B cell (primary cell): ENCODE results near the gene FSCN2. TPM values are rescaled to one million over a fixed set of nuclear protein-coding genes. Genes with fewer than 3 reads are reported as not detected.

Experiments
- ATAC-seq: fragments of 200-7000 bp; cut with Tn5 transposase; one replicate; pipeline ENCODE4 v1.10.0; 2021; ENCODE audit warnings: low read depth, mild to moderate bottlenecking, moderate number of reproducible peaks, moderate library complexity
- CTCF ChIA-PET: fragments of 350-600 bp; sonication (Branson Sonifier 250); formaldehyde crosslinking; loops from one replicate; lab custom pipeline; 2021; ENCODE audit warnings: antibody characterized with exemption, inconsistent platforms; lab: Charles Lee
- POLR2A ChIA-PET: fragments of 350-600 bp; sonication (Branson Sonifier 250); formaldehyde crosslinking; loops from one replicate; lab custom pipeline; 2021; ENCODE audit warnings: antibody characterized with exemption; lab: Charles Lee
- DNase-seq: peaks from one replicate; pipeline ENCODE4 v3.0.0; 2013
- H2AFZ ChIP-seq: 2 replicates; pipeline ENCODE4 v1.6.1; 2012; ENCODE audit warnings: mild to moderate bottlenecking, low read depth, low read length; ENCODE audit not compliant: insufficient read depth, poor library complexity, severe bottlenecking
- H3K27ac ChIP-seq, 2 donors: 1 replicate in 1 of 2; 2 replicates in 1 of 2; pipeline ENCODE4 v1.5.1; 2012 to 2013; ENCODE audit warnings: low read length in 2 of 2, mild to moderate bottlenecking in 2 of 2, moderate library complexity in 1 of 2
- H3K27me3 ChIP-seq, 4 experiments: fragments of 200-600 bp in 1 of 4; sonication (generic) in 1 of 4; replicated peaks in 1 of 4; 1 replicate in 2 of 4; 2 replicates in 2 of 4; pipeline versions ENCODE4 v1.6.1 to v1.7.0; 2013 to 2016; ENCODE audit warnings: low read length in 3 of 4, mild to moderate bottlenecking in 2 of 4, mixed read lengths in 1 of 4, moderate library complexity in 1 of 4; ENCODE audit not compliant: insufficient read depth in 4 of 4, control insufficient read depth in 3 of 4; ENCODE audit errors: control extremely low read depth in 1 of 4
- H3K36me3 ChIP-seq, 2 experiments: replicated peaks in 1 of 2; 1 replicate in 1 of 2; 2 replicates in 1 of 2; pipeline versions ENCODE4 v1.6.1 to v1.7.1; 2013; ENCODE audit warnings: low read length in 1 of 2; ENCODE audit not compliant: insufficient read depth in 2 of 2, control insufficient read depth in 1 of 2; ENCODE audit errors: control extremely low read depth in 1 of 2, extremely low read depth in 1 of 2
- H3K4me1 ChIP-seq, 2 donors: fragments of 200-600 bp in 1 of 2; sonication (generic) in 1 of 2; 1 replicate in 1 of 2; 2 replicates in 1 of 2; pipeline versions ENCODE4 v1.5.1 to v1.6.1; 2013 to 2017; ENCODE audit warnings: low read length in 2 of 2; ENCODE audit not compliant: control insufficient read depth in 2 of 2, insufficient read depth in 2 of 2
- H3K4me2 ChIP-seq: replicated peaks from 2 replicates; pipeline ENCODE3; 2012; ENCODE audit warnings: mild to moderate bottlenecking, low read depth, low read length; ENCODE audit not compliant: poor library complexity, severe bottlenecking
- H3K4me3 ChIP-seq, 5 experiments: fragments of 200-600 bp in 1 of 5; sonication (generic) in 1 of 5; 1 replicate in 3 of 5; 2 replicates in 2 of 5; pipeline versions ENCODE4 v1.5.1 to v1.7.0; 2011 to 2016; ENCODE audit warnings: low read length in 4 of 5, mild to moderate bottlenecking in 4 of 5, low read depth in 2 of 5, control low read depth in 1 of 5, moderate library complexity in 1 of 5; ENCODE audit not compliant: insufficient read depth in 1 of 5; ENCODE audit errors: control extremely low read depth in 1 of 5, extremely low read depth in 1 of 5
- H3K79me2 ChIP-seq: fragments of 200-600 bp; sonication (generic); one replicate; pipeline ENCODE4 v1.6.0; 2016; ENCODE audit warnings: low read length; ENCODE audit not compliant: control insufficient read depth, insufficient read depth
- H3K9ac ChIP-seq: fragments of 200-600 bp; sonication (generic); 2 replicates; pipeline ENCODE4 v1.6.1; 2017; ENCODE audit warnings: mild to moderate bottlenecking, low read length, moderate library complexity
- H3K9me3 ChIP-seq, 3 donors: one replicate each; pipeline versions ENCODE4 v1.6.1 to v1.7.1; 2013; ENCODE audit warnings: low read length in 2 of 3; ENCODE audit not compliant: control insufficient read depth in 2 of 3, insufficient read depth in 1 of 3; ENCODE audit errors: control extremely low read depth in 1 of 3
- H4K20me1 ChIP-seq: 2 replicates; pipeline ENCODE4 v1.6.0; 2012; ENCODE audit warnings: mild to moderate bottlenecking, low read length; ENCODE audit not compliant: insufficient read depth, control insufficient read depth, poor library complexity, severe bottlenecking
- H3K27ac Mint-ChIP-seq: one replicate; pipeline ENCODE4 v1.8.0; 2021; ENCODE audit warnings: mixed read lengths
- H3K27me3 Mint-ChIP-seq: one replicate; pipeline ENCODE4 v1.8.0; 2021; ENCODE audit warnings: mixed read lengths
- H3K4me1 Mint-ChIP-seq: one replicate; pipeline ENCODE4 v1.8.0; 2021; ENCODE audit warnings: mixed read lengths
- H3K4me3 Mint-ChIP-seq: one replicate; pipeline ENCODE4 v1.8.0; 2021; ENCODE audit warnings: mixed read lengths
- H3K9me3 Mint-ChIP-seq: one replicate; pipeline ENCODE4 v1.8.0; 2022; ENCODE audit warnings: mixed read lengths; ENCODE audit not compliant: insufficient read depth
- CTCF ChIP-seq: fragments of 200-600 bp; IDR thresholded peaks from one replicate; pipeline ENCODE4 v1.8.0; 2022; ENCODE audit warnings: antibody characterized with exemption, mild to moderate bottlenecking
- EZH2 ChIP-seq: IDR thresholded peaks from 2 replicates; pipeline ENCODE4 v1.6.1; 2012; ENCODE audit warnings: borderline replicate concordance, low read depth, mild to moderate bottlenecking, moderate library complexity, low read length; ENCODE audit not compliant: insufficient read depth, poor library complexity, severe bottlenecking
- WGBS: methylation state at CpG from one replicate; pipeline ENCODE4 v1.1.5; 2013; ENCODE audit warnings: missing lambda C conversion rate; ENCODE audit not compliant: insufficient coverage; 5-methylcytosine and 5-hydroxymethylcytosine counted together
- intact Hi-C: fragments of 100-400 bp; cut with micrococcal nuclease; formaldehyde crosslinking; loops from one replicate; pipeline ENCODE4 v1.10.0; 2022
- polyA plus RNA-seq: library from polyadenylated mRNA; depleted of rRNA; stranded (reverse); fragments of >200 nt; gene quantifications from 2 replicates; pipeline ENCODE4 v1.2.3, GENCODE V29; 2012
- total RNA-seq, 2 donors: library from RNA; stranded (reverse); fragments of 120-200 nt in 1 of 2; gene quantifications; 1 replicate in 1 of 2; 2 replicates in 1 of 2; pipeline versions ENCODE4 v1.2.3 to v1.2.4, GENCODE V29; 2013 to 2022

Gene FSCN2
- total and polyA plus RNA-seq, 2 donors (not counting 1 experiment from before 2014, with no cell fraction given), result 6.3 to 12.0 TPM

GRCh38 chr17:81553018-81553615, 24.9 kb downstream of the FSCN2 start:
- Histone ChIP-seq H3K4me3 (peak overlapping the region; percentile 63 to 97 (median 91)), H3K79me2 (peaks cover 40% of the 10 kb centered on the region), H2AFZ (peak overlapping the region; percentile 94), H3K27me3 (no peaks in the 10 kb centered on the region), H3K9ac (peak overlapping the region; percentile 93), H4K20me1 (peaks cover 31% of the 10 kb centered on the region), H3K9me3 (no peaks in the 10 kb centered on the region), H3K36me3 (peaks cover 0 to 32% of the 10 kb centered on the region in 2 experiments), H3K4me2 (peak overlapping the region; percentile 97), H3K4me1 (peaks cover 18 to 23% of the 10 kb centered on the region in 2 donors), H3K27ac (peak overlapping the region; percentile 66 to 86)
- Mint-ChIP-seq H3K27ac (peak overlapping the region; percentile 93), H3K4me1 (peaks cover 31% of the 10 kb centered on the region), H3K9me3 (no peaks in the 10 kb centered on the region), H3K4me3 (peak overlapping the region; percentile 92), H3K27me3 (no peaks in the 10 kb centered on the region)
- intact Hi-C loops, result loop anchor here (1.0 to 5.0 kb wide), 4 partner anchors 8 to 301 kb away; partner anchors contain the start of genes CCDC137 and OXLD1
- ChIA-PET CTCF (interaction anchor here (0.8 to 3.7 kb wide), 8 partner anchors 11 to 300 kb away, joined by 3 to 25 read pairs (median 4); partner anchors contain the start of gene ACTG1), POLR2A (interaction anchor here (0.8 to 3.3 kb wide), 11 partner anchors 9 to 330 kb away, joined by 3 to 33 read pairs (median 4); partner anchors contain the start of genes ACTG1, ARL16, CEP131 and HGS)
- peak; percentile 64 for ATAC-seq
- 0% methylated on average over 12 of the region's 19 CpGs for WGBS
- DNase-seq, result peak; percentile 92
- TF ChIP-seq EZH2 (no peak), CTCF (no peak)
